Ishikawa (cell line): ENCODE measurements around the gene COL6A6.

Source experiments
- CEBPB ChIP-seq: IDR thresholded peaks from 2 replicates; pipeline ENCODE4 v1.6.1; 2012
- CREB1 ChIP-seq: IDR thresholded peaks from 2 replicates; pipeline ENCODE4 v1.6.1; 2012; ENCODE audit warnings: low read depth
- EGR1 ChIP-seq: IDR thresholded peaks from 2 replicates; pipeline ENCODE4 v1.6.1; 2012
- EP300 ChIP-seq: IDR thresholded peaks from 2 replicates; pipeline ENCODE4 v1.6.1; 2012; ENCODE audit warnings: borderline replicate concordance
- MAX ChIP-seq: IDR thresholded peaks from 2 replicates; pipeline ENCODE4 v1.6.1; 2012
- REST ChIP-seq: IDR thresholded peaks from 2 replicates; pipeline ENCODE4 v1.6.1; 2012; ENCODE audit warnings: low read depth, mild to moderate bottlenecking
- TAF1 ChIP-seq: IDR thresholded peaks from 2 replicates; pipeline ENCODE4 v1.6.1; 2012; ENCODE audit warnings: low read depth, mild to moderate bottlenecking
- TEAD4 ChIP-seq: IDR thresholded peaks from 2 replicates; pipeline ENCODE4 v1.6.1; 2012
- ZBTB7A ChIP-seq: IDR thresholded peaks from 2 replicates; pipeline ENCODE4 v1.6.1; 2012; ENCODE audit warnings: low read depth
- TF ChIP-seq, protein P1 (sequence below): IDR thresholded peaks from 2 replicates; pipeline ENCODE4 v1.6.1; 2012

DNA sequence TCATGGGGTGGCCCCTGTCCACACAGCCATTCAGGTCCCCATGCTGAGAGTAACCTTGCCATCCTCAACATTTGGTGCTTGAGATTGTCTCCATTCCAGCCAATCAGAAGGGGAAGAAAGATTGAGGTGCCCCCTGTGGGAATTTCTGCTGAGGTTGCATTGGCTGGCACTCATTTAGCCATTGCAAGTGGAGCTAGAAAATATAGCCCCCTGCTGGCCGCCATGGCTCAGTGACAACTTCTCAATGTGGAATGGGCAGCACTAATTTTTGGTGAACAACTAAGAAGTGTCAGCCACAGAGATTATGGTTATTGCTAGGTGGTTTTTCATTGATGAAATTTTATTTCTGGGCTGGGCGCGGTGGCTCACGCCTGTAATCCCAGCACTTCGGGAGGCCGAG lies 22.0 kb downstream of the COL6A6 start:
- TF ChIP-seq CEBPB (no peak), EP300 (no peak), CREB1 (no peak), ZBTB7A (no peak), EGR1 (no peak), TAF1 (no peak), TEAD4 (no peak), MAX (no peak), REST (no peak)
- TF ChIP-seq, protein P1, sequence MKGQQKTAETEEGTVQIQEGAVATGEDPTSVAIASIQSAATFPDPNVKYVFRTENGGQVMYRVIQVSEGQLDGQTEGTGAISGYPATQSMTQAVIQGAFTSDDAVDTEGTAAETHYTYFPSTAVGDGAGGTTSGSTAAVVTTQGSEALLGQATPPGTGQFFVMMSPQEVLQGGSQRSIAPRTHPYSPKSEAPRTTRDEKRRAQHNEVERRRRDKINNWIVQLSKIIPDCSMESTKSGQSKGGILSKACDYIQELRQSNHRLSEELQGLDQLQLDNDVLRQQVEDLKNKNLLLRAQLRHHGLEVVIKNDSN: no peak
